ENCODE results near the gene MEIKIN.

- TF ChIP-seq CTCF (conservative IDR thresholded peaks at IDR 0.05; ENCODE audit: low read depth, low read length) (no peak), EZH2 (IDR thresholded peaks at IDR 0.05; ENCODE audit: low read length, unreplicated experiment) (no peak), EZH2phosphoT487 (IDR thresholded peaks at IDR 0.05; ENCODE audit: borderline replicate concordance, low read length) (no peak)
These were observed 45.3 kb upstream of the MEIKIN start for GRCh38 chr5:131990716-131991115.
